ENCODE data around the gene ZKSCAN7.

ZKSCAN7 gene

DNA sequence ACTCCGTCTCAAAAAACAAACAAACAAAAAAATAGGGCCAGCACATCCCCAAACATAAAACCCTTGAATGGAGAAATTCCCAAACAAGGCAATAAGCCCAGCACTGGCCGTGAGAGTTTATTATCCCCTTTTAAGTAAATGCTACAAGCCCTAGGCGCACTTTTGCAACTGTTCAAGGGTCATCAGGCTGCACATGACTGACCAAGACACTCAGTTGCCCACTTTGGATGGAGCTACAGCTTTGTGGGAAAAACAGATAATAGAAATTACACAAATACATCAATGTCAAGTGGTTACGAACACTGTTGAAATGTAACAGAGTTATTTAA, 43.8 kb upstream of the ZKSCAN7 start:
- no peak for TF ChIP-seq CTCF (IDR thresholded peaks at IDR 0.05; ENCODE audit: unreplicated experiment in 3 of 3)
- H3K36me3 Mint-ChIP-seq (ENCODE audit: low read depth): peaks cover 18% of the 10 kb centered on the region
- H3K27ac Mint-ChIP-seq: peak overlapping the region; percentile 99
- peaks cover 15% of the 10 kb centered on the region for H3K4me1 Mint-ChIP-seq
- no peaks in the 10 kb centered on the region for H3K27me3 Mint-ChIP-seq (ENCODE audit: low read depth)
- peaks cover 8% of the 10 kb centered on the region for H3K9me3 Mint-ChIP-seq
- peak overlapping the region; percentile 97 to 98 (median 98) for H3K4me3 Mint-ChIP-seq

- no peaks in the 10 kb centered on the region for H3K27me3 Mint-ChIP-seq (ENCODE audit: low read depth)
- H3K36me3 Mint-ChIP-seq (ENCODE audit: low read depth): peaks cover 5% of the 10 kb centered on the region
Observed at GRCh38 chr3:44513513-44513912, 41.5 kb upstream of the ZKSCAN7 start.

DNA sequence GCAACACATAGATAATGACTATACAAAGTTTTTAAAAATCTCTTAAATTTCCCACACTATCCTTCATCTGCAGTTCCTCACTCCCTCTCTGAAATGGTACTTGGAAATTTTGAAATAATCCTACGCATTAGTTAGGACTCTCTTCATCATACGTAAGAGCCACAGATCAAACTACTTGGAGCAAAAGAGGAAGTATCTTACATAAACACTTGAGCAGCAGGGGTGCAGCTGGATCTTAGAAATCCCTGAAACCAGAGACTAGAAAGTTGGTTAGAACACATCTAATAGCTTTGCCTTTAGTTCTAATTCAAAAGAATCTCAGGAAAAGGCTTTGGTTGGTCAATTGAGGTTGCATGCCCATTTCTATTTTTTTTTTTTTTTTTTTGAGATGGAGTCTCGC, 38.8 kb upstream of the ZKSCAN7 start:
- Mint-ChIP-seq H3K27ac (no peak overlapping the region), H3K27me3 (ENCODE audit: low read depth) (peaks cover 6% of the 10 kb centered on the region), H3K9me3 (no peaks in the 10 kb centered on the region), H3K4me3 (no peak overlapping the region), H3K36me3 (ENCODE audit: low read depth) (no peaks in the 10 kb centered on the region), H3K4me1 (peaks cover 5% of the 10 kb centered on the region)
- no peak for TF ChIP-seq CTCF (IDR thresholded peaks at IDR 0.05; ENCODE audit: unreplicated experiment in 3 of 3)

More at GRCh38 chr3:44513513-44513912, 41.5 kb upstream of the ZKSCAN7 start:
- Mint-ChIP-seq H3K4me3 (no peak overlapping the region), H3K27ac (no peak overlapping the region), H3K4me1 (peaks cover 15% of the 10 kb centered on the region), H3K9me3 (no peaks in the 10 kb centered on the region)
- TF ChIP-seq CTCF (IDR thresholded peaks at IDR 0.05; ENCODE audit: unreplicated experiment in 3 of 3): no peak

- Mint-ChIP-seq H3K27me3 (ENCODE audit: low read depth) (peaks cover 7% of the 10 kb centered on the region), H3K27ac (no peak overlapping the region), H3K9me3 (no peaks in the 10 kb centered on the region), H3K4me3 (no peak overlapping the region), H3K4me1 (no peaks in the 10 kb centered on the region), H3K36me3 (ENCODE audit: low read depth) (no peaks in the 10 kb centered on the region)
- TF ChIP-seq CTCF (IDR thresholded peaks at IDR 0.05; ENCODE audit: unreplicated experiment in 3 of 3): no peak
Observed at GRCh38 chr3:44518782-44519156, 36.2 kb upstream of the ZKSCAN7 start.

GRCh38 chr3:44521721-44522120, 33.3 kb upstream of the ZKSCAN7 start:
- no peaks in the 10 kb centered on the region for H3K4me1 Mint-ChIP-seq
- H3K27me3 Mint-ChIP-seq (ENCODE audit: low read depth): peaks cover 7% of the 10 kb centered on the region
- no peak overlapping the region for H3K4me3 Mint-ChIP-seq
- no peak overlapping the region for H3K27ac Mint-ChIP-seq
- H3K36me3 Mint-ChIP-seq (ENCODE audit: low read depth): no peaks in the 10 kb centered on the region
- TF ChIP-seq CTCF (IDR thresholded peaks at IDR 0.05; ENCODE audit: unreplicated experiment in 3 of 3): no peak
- no peaks in the 10 kb centered on the region for H3K9me3 Mint-ChIP-seq

GRCh38 chr3:44522494-44522933, 32.5 kb upstream of the ZKSCAN7 start:
- Mint-ChIP-seq H3K4me3 (no peak overlapping the region), H3K9me3 (no peaks in the 10 kb centered on the region), H3K27ac (no peak overlapping the region), H3K36me3 (ENCODE audit: low read depth) (no peaks in the 10 kb centered on the region), H3K4me1 (no peaks in the 10 kb centered on the region), H3K27me3 (ENCODE audit: low read depth) (peaks cover 7% of the 10 kb centered on the region)
- no peak for TF ChIP-seq CTCF (IDR thresholded peaks at IDR 0.05; ENCODE audit: unreplicated experiment in 3 of 3)
